Measurements from ENCODE around the gene GPR135.

GPR135 gene

GRCh38 chr14:59464486-59465315 is 479 bp downstream of the GPR135 start:
- TF ChIP-seq POLR2AphosphoS5 (IDR thresholded peaks at IDR 0.05; ENCODE audit: low read depth, low read length) (no peak), REST (IDR thresholded peaks at IDR 0.05; ENCODE audit: insufficient read depth in 1 of 2, low read depth in 2 of 2, low read length in 2 of 2) (no peak), FOXP2 (optimal IDR thresholded peaks at IDR 0.05; ENCODE audit: borderline replicate concordance, extremely low read depth, extremely low read length, insufficient read depth) (no peak), SIN3A (IDR thresholded peaks at IDR 0.05; ENCODE audit: borderline replicate concordance, insufficient read depth, low read length) (no peak), TAF1 (IDR thresholded peaks at IDR 0.05; ENCODE audit: borderline replicate concordance, insufficient read depth, low read length) (no peak)

- TF ChIP-seq SIN3A (IDR thresholded peaks at IDR 0.05; ENCODE audit: borderline replicate concordance, insufficient read depth, low read length) (no peak), REST (IDR thresholded peaks at IDR 0.05; ENCODE audit: insufficient read depth in 1 of 2, low read depth in 2 of 2, low read length in 2 of 2) (no peak), POLR2AphosphoS5 (IDR thresholded peaks at IDR 0.05; ENCODE audit: low read depth, low read length) (no peak), FOXP2 (optimal IDR thresholded peaks at IDR 0.05; ENCODE audit: borderline replicate concordance, extremely low read depth, extremely low read length, insufficient read depth) (no peak), TAF1 (IDR thresholded peaks at IDR 0.05; ENCODE audit: borderline replicate concordance, insufficient read depth, low read length) (no peak)
These were observed 1.2 kb downstream of the GPR135 start for GRCh38 chr14:59463787-59464485.

DNA sequence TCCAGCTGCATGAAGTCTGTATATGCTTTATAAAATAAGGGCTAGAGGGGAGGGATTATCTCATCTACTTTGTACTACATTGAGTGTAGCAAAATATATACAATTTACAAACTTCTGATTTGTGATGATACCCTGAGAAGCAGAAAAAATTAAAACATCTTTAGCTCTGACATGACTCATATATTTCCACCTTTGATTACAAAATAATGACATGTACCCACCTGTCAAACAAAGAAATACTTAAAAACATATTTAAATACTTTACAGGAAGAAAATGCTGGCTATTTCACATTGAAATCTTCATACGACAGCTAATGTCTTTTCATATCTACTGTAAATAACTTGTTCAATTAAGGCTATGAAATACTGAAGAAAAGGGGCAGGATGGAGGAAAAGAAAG is 3.3 kb downstream of the GPR135 start:
- TF ChIP-seq SIN3A (IDR thresholded peaks at IDR 0.05; ENCODE audit: borderline replicate concordance, insufficient read depth, low read length) = no peak
- TF ChIP-seq REST (IDR thresholded peaks at IDR 0.05; ENCODE audit: insufficient read depth in 1 of 2, low read depth in 2 of 2, low read length in 2 of 2) = no peak
- no peak for TF ChIP-seq TAF1 (IDR thresholded peaks at IDR 0.05; ENCODE audit: borderline replicate concordance, insufficient read depth, low read length)
- TF ChIP-seq POLR2AphosphoS5 (IDR thresholded peaks at IDR 0.05; ENCODE audit: low read depth, low read length) = no peak
- TF ChIP-seq FOXP2 (optimal IDR thresholded peaks at IDR 0.05; ENCODE audit: borderline replicate concordance, extremely low read depth, extremely low read length, insufficient read depth) = no peak

DNA sequence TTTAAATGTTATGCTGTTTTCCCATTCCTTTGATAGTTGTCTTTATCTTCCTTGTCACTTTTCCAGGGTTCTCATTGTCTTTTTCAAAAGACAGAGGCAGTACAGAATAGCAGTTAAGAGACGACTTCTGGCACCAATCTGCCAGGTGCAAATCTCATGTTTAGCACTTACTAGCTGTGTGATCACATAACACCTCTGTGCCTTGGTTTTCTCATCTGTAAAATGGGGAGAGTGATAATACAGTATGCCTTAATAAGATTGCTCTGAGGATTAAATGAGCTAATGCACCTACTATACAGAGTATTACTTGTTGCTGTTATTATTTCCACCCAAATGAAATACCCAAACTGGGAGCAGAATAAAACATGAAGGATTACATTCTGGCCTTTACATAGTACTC is 4.8 kb downstream of the GPR135 start:
- TF ChIP-seq FOXP2 (optimal IDR thresholded peaks at IDR 0.05; ENCODE audit: borderline replicate concordance, extremely low read depth, extremely low read length, insufficient read depth) (no peak), SIN3A (IDR thresholded peaks at IDR 0.05; ENCODE audit: borderline replicate concordance, insufficient read depth, low read length) (no peak), TAF1 (IDR thresholded peaks at IDR 0.05; ENCODE audit: borderline replicate concordance, insufficient read depth, low read length) (no peak), POLR2AphosphoS5 (IDR thresholded peaks at IDR 0.05; ENCODE audit: low read depth, low read length) (no peak), REST (IDR thresholded peaks at IDR 0.05; ENCODE audit: insufficient read depth in 1 of 2, low read depth in 2 of 2, low read length in 2 of 2) (no peak)

Data from PFSK-1 (cell line).